K562 (cell line): ENCODE data around the gene OPN1LW. TPM values are rescaled to one million over a fixed set of nuclear protein-coding genes. Genes with fewer than 3 reads are reported as not detected.

Experiments
- ATAC-seq: fragments of 200-7000 bp; cut with Tn5 transposase; 3 replicates; pipeline ENCODE4 v1.9.1; 2020; ENCODE audit warnings: moderate library complexity
- BruUV-seq: library from RNA; stranded (reverse); fragments of 400-500 nt; replicated peaks from 2 replicates; lab custom pipeline; 2021; lab: Mats Ljungman, UMichigan
- CTCF ChIA-PET: fragments of 300-600 bp; formaldehyde crosslinking; extraction: SDS; loops from one replicate; lab custom pipeline; 2021; ENCODE audit warnings: low intra/inter-chr PET ratio; lab: Yijun Ruan, JAX
- POLR2A ChIA-PET: fragments of 300-600, 350-650 bp; sonication (Branson Sonifier 250); formaldehyde crosslinking; extraction: SDS; loops from one replicate; lab custom pipeline; 2021; ENCODE audit warnings: antibody characterized with exemption, inconsistent platforms; lab: Yijun Ruan, JAX
- DNase-seq, 4 experiments: peaks; one replicate each; pipeline versions ENCODE4 v3.0.0 to v3.0.0-alpha.2; 2011 to 2018; ENCODE audit warnings: low spot score in 3 of 4, mixed read lengths in 3 of 4; ENCODE audit errors: extremely low read depth in 1 of 4
- FAIRE-seq: peaks from 2 replicates; lab custom pipeline; 2011; peaks lifted over from hg19 to GRCh38; lab: Jason Lieb, UNC
- H2AFZ ChIP-seq: 2 replicates; pipeline ENCODE4 v1.6.0; 2011; ENCODE audit warnings: low read depth, low read length, control low read depth, inconsistent platforms
- H3K27ac ChIP-seq: fragments of 200-600 bp; 3 replicates; pipeline ENCODE4 v1.8.0; 2011; ENCODE audit warnings: low read depth, mild to moderate bottlenecking, control low read depth, inconsistent platforms, low read length, moderate library complexity, mixed read lengths; ENCODE audit errors: extremely low read depth
- H3K27me3 ChIP-seq, 2 experiments: fragments of 300-600 bp in 1 of 2; 2 replicates in 1 of 2; 3 replicates in 1 of 2; pipeline versions ENCODE4 v1.6.0 to v1.8.0; 2011; ENCODE audit warnings: inconsistent platforms in 2 of 2, low read length in 2 of 2, mild to moderate bottlenecking in 1 of 2, mixed read lengths in 1 of 2, moderate library complexity in 1 of 2; ENCODE audit not compliant: control insufficient read depth in 2 of 2, insufficient read depth in 2 of 2
- H3K36me3 ChIP-seq: fragments of 300-600 bp; 3 replicates; pipeline ENCODE4 v1.8.0; 2011; ENCODE audit warnings: mild to moderate bottlenecking, low read length, inconsistent platforms; ENCODE audit not compliant: control insufficient read depth, insufficient read depth
- H3K4me1 ChIP-seq, 2 experiments: fragments of 200-600 bp in 1 of 2; replicated peaks in 1 of 2; 2 replicates in 1 of 2; 3 replicates in 1 of 2; pipeline versions ENCODE4 v1.5.1 to v1.8.0; 2011; ENCODE audit warnings: inconsistent platforms in 2 of 2, low read length in 2 of 2, mild to moderate bottlenecking in 1 of 2, mixed read lengths in 1 of 2, moderate library complexity in 1 of 2; ENCODE audit not compliant: control insufficient read depth in 2 of 2, insufficient read depth in 2 of 2
- H3K4me2 ChIP-seq: 2 replicates; pipeline ENCODE4 v1.6.1; 2011; ENCODE audit warnings: low read length, control low read depth, inconsistent platforms, mixed read lengths; ENCODE audit not compliant: insufficient read depth
- H3K4me3 ChIP-seq: fragments of 200-600 bp; sonication (generic), shearing (Covaris generic); 2 replicates; pipeline ENCODE4 v1.5.1; 2016; ENCODE audit warnings: control low read depth, inconsistent platforms
- H3K79me2 ChIP-seq: fragments of 200-600 bp; 3 replicates; pipeline ENCODE4 v1.8.0; 2011; ENCODE audit warnings: low read length, inconsistent platforms; ENCODE audit not compliant: control insufficient read depth, insufficient read depth
- H3K9ac ChIP-seq, 2 experiments: 2 replicates each; pipeline versions ENCODE4 v1.6.0 to v1.6.1; 2011; ENCODE audit warnings: low read depth in 2 of 2, low read length in 2 of 2, control low read depth in 1 of 2, inconsistent platforms in 1 of 2, mild to moderate bottlenecking in 1 of 2, mixed read lengths in 1 of 2; ENCODE audit not compliant: insufficient read depth in 1 of 2
- H3K9me1 ChIP-seq: one replicate; pipeline ENCODE4 v1.6.0; 2011; ENCODE audit warnings: inconsistent platforms, mild to moderate bottlenecking, low read length, moderate library complexity; ENCODE audit not compliant: control insufficient read depth, insufficient read depth
- H3K9me3 ChIP-seq: replicated peaks from 2 replicates; pipeline ENCODE4 v1.5.1; 2011; ENCODE audit warnings: low read depth, low read length, inconsistent platforms; ENCODE audit not compliant: control insufficient read depth, insufficient read depth
- H4K20me1 ChIP-seq: replicated peaks from 2 replicates; pipeline ENCODE4 v1.6.1; 2011; ENCODE audit warnings: low read length, inconsistent platforms, mixed read lengths; ENCODE audit not compliant: control insufficient read depth, insufficient read depth
- CCNT2 ChIP-seq: IDR thresholded peaks from 2 replicates; pipeline ENCODE4 v1.6.1; 2011; ENCODE audit warnings: borderline replicate concordance, low read depth, mild to moderate bottlenecking, moderate library complexity, mixed read lengths, low read length; ENCODE audit not compliant: insufficient read length; ENCODE audit errors: extremely low read depth
- CTBP1 ChIP-seq: fragments of 450-650 bp; IDR thresholded peaks from 2 replicates; pipeline ENCODE4 v1.6.1; 2016; ENCODE audit warnings: borderline replicate concordance
- FOXP1 ChIP-seq: sonication (generic); formaldehyde crosslinking; IDR thresholded peaks from 2 replicates; pipeline ENCODE4 v1.8.0; 2022; ENCODE audit warnings: mild to moderate bottlenecking, missing genetic modification reagents
- PHF20 ChIP-seq: fragments of 450-650 bp; IDR thresholded peaks from 2 replicates; pipeline ENCODE4 v1.6.1; 2018; ENCODE audit not compliant: partially characterized antibody
- RHOXF2B ChIP-seq: fragments of 250-450 bp; sonication (Bioruptor Pico); conservative IDR thresholded peaks from 2 replicates; pipeline ENCODE4 v1.5.1; 2021
- SNIP1 ChIP-seq: fragments of 450-650 bp; IDR thresholded peaks from 2 replicates; pipeline ENCODE4 v1.7.1; 2017; ENCODE audit warnings: low read depth, mild to moderate bottlenecking
- TSC22D4 ChIP-seq: fragments of 450-650 bp; IDR thresholded peaks from 2 replicates; pipeline ENCODE4 v1.6.1; 2016; ENCODE audit warnings: missing genetic modification characterization, missing biosample characterization, control low read depth
- ZBTB17 ChIP-seq: fragments of 450-650 bp; formaldehyde crosslinking; IDR thresholded peaks from 2 replicates; pipeline ENCODE4 v1.4.0; 2020; ENCODE audit warnings: mild to moderate bottlenecking
- ZBTB8A ChIP-seq: fragments of 450-650 bp; IDR thresholded peaks from 2 replicates; pipeline ENCODE4 v1.6.1; 2018; ENCODE audit warnings: mild to moderate bottlenecking, moderate library complexity; ENCODE audit not compliant: partially characterized antibody
- ZNF316 ChIP-seq: fragments of 450-650 bp; IDR thresholded peaks from 2 replicates; pipeline ENCODE4 v1.6.1; 2016
- ZNF57 ChIP-seq: fragments of 450-650 bp; formaldehyde crosslinking; IDR thresholded peaks from 2 replicates; pipeline ENCODE4 v1.4.0; 2020; ENCODE audit warnings: mild to moderate bottlenecking, moderate library complexity
- WGBS: fragments of 100-300 bp; shearing (Covaris generic); methylation state at CpG from one replicate; pipeline ENCODE4 v1.1.6; 2016; ENCODE audit warnings: low coverage, mixed read lengths; ENCODE audit not compliant: insufficient coverage; ENCODE audit errors: missing lambda C conversion rate; 5-methylcytosine and 5-hydroxymethylcytosine counted together
- in situ Hi-C: fragments of 300-500 bp; cut with MboI; formaldehyde crosslinking; loops from 4 replicates; pipeline ENCODE4 v1.15.0; 2018; ENCODE audit warnings: inconsistent platforms, mixed read lengths
- intact Hi-C: fragments of 100-400 bp; cut with micrococcal nuclease; formaldehyde crosslinking; loops from 2 replicates; pipeline ENCODE4 v1.14.2; 2022
- polyA plus RNA-seq, 8 experiments: library from polyadenylated mRNA; depleted of rRNA in 4 of 8; stranded (reverse) in 5 of 8; unstranded in 3 of 8; fragments of >200 nt; fragmentation: Nextera tagmentation in 2 of 8; fragmentation: Illumina TruSeq in 1 of 8; extraction: Ambion mirVana in 2 of 8; extraction: Trizol in 1 of 8; gene quantifications; 2 replicates each; pipeline versions ENCODE4 v1.2.1 to v1.2.3, GENCODE V29; 2011 to 2014; ENCODE audit warnings: inconsistent platforms in 1 of 8, missing spikeins in 1 of 8
- total RNA-seq, 7 experiments: library from RNA; depleted of rRNA in 6 of 7; stranded (reverse); fragments of >200 nt in 6 of 7; fragmentation: Illumina TruSeq in 2 of 7; extraction: Trizol in 2 of 7; gene quantifications; 2 replicates each; pipeline versions ENCODE4 v1.2.1 to v1.2.3, GENCODE V29; 2011 to 2021; ENCODE audit warnings: low replicate concordance in 1 of 7
- TF ChIP-seq, protein P1 (sequence below): IDR thresholded peaks from 2 replicates; pipeline ENCODE4 v1.6.1; 2014; ENCODE audit warnings: antibody characterized with exemption
- TF ChIP-seq, protein P2 (sequence below): sonication (generic); formaldehyde crosslinking; IDR thresholded peaks from 2 replicates; pipeline ENCODE4 v1.8.0; 2022; ENCODE audit warnings: missing genetic modification reagents, mild to moderate bottlenecking, moderate library complexity, borderline replicate concordance

Gene OPN1LW
- total and polyA plus RNA-seq, 9 of the 15 experiments (the other 6 are each of a cell fraction or from before 2014, with no cell fraction given) = 0.04 TPM; not detected in 8

DNA sequence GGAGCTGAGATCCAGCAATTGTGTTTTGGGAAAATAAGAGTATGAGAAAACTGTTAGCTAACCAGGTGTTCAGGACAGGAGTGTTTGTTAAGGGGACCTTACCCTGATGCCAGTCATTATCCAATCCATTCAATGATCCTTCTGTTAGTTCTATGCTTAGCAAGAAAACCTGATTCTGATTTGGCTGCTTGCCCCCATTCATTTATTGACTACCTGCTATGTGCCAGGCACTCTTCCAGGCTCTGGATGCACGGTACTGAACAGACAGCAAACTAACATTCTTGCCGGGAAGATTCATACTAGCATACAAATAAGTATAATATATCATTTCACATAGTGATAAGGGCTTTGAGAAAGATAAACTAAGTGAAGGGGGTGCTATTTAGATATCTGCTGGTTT is 45.5 kb upstream of the OPN1LW start:
- peak overlapping the region; percentile 84; the same call in 1 of the 2 replicates for H2AFZ ChIP-seq
- H3K9me3 ChIP-seq = no peaks in the 10 kb centered on the region
- ChIA-PET CTCF (no interaction called here), POLR2A (interaction anchor here (0.7 to 1.2 kb wide), 2 partner anchors 9 to 12 kb away, joined by 3 read pairs; no protein-coding TSS in a partner anchor)
- H3K4me3 ChIP-seq = no peak overlapping the region
- DNase-seq (no peak), ATAC-seq (no peak)
- in situ Hi-C loops = no loop called here
- H3K27ac ChIP-seq = no peak overlapping the region
- H3K4me1 ChIP-seq = peaks cover 11 to 22% of the 10 kb centered on the region in 2 experiments
- H3K36me3 ChIP-seq = peaks cover 15% of the 10 kb centered on the region; the same call in 2 of the 3 replicates
- H3K9me1 ChIP-seq = peaks cover 2% of the 10 kb centered on the region
- H3K79me2 ChIP-seq = peaks cover 34% of the 10 kb centered on the region
- no peaks in the 10 kb centered on the region for H3K27me3 ChIP-seq
- 0 out of 4 replicates have a peak overlapping the region, but pooled peaks of 1 of the 2 experiments have one; percentile 43 for H3K9ac ChIP-seq
- TF ChIP-seq, protein P1, sequence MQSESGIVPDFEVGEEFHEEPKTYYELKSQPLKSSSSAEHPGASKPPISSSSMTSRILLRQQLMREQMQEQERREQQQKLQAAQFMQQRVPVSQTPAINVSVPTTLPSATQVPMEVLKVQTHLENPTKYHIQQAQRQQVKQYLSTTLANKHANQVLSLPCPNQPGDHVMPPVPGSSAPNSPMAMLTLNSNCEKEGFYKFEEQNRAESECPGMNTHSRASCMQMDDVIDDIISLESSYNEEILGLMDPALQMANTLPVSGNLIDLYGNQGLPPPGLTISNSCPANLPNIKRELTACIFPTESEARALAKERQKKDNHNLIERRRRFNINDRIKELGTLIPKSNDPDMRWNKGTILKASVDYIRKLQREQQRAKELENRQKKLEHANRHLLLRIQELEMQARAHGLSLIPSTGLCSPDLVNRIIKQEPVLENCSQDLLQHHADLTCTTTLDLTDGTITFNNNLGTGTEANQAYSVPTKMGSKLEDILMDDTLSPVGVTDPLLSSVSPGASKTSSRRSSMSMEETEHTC = no peak
- TF ChIP-seq PHF20 (no peak), ZBTB8A (no peak), ZNF57 (CRISPR knock-in tag) (no peak), TSC22D4 (tag) (no peak), FOXP1 (CRISPR knock-in tag) (no peak), CTBP1 (no peak), CCNT2 (no peak), ZBTB17 (CRISPR knock-in tag) (no peak), RHOXF2B (no peak), ZNF316 (no peak), SNIP1 (no peak)
- TF ChIP-seq, protein P2, sequence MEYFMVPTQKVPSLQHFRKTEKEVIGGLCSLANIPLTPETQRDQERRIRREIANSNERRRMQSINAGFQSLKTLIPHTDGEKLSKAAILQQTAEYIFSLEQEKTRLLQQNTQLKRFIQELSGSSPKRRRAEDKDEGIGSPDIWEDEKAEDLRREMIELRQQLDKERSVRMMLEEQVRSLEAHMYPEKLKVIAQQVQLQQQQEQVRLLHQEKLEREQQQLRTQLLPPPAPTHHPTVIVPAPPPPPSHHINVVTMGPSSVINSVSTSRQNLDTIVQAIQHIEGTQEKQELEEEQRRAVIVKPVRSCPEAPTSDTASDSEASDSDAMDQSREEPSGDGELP (CRISPR knock-in tag) = no peak
- TF ChIP-seq, all 486 proteins: peak for 0
- no TSS peak for BruUV-seq
- WGBS = 14% methylated on average over 2 of the region's 2 CpGs
- H4K20me1 ChIP-seq = peaks cover 20% of the 10 kb centered on the region
- intact Hi-C loops = no loop called here
- peak overlapping the region; percentile 76; the same call in 1 of the 2 replicates for H3K4me2 ChIP-seq
- no peak for FAIRE-seq
